NOMO-1 treated with DMSO at 0.1 percent for 48 hours (cell line): ENCODE results near the gene PSMD1.
"Not testable (repeated sequence)": the region's sequence is repeated elsewhere in the genome, so short reads cannot be mapped to it uniquely, and the experiment has no call there.

Source experiments
- DNase-seq: peaks from one replicate; lab custom pipeline; 2025; ENCODE audit not compliant: unreplicated experiment; lab: John Stamatoyannopoulos, UW

Gene PSMD1

GRCh38 chr2:231052494-231053451 is 3.9 kb upstream of the PSMD1 start:
- peak; percentile 80 for DNase-seq

DNA sequence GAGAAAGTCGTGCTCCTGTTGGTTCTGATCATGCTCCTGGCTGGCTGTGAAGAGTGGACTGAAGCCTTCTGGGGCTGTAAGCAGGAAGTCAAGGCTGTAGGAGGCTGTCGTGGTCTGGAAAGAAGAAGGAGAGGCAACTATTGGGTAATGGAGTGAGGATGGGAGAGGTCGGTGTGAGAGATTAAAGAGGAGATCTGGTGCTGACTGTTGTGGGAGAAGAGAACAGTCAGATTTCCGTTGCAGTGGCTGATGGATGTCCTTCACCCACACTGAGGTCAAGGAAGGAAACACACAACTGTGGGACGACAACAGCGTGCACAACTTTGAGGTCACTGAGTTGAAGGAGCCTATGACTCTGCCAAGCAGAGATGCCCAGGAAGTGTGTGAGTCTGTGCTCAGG is 2.8 kb upstream of the PSMD1 start:
- no peak for DNase-seq

- DNase-seq: no peak
Observed at GRCh38 chr2:231057590-231057989, 923 bp downstream of the PSMD1 start.

- DNase-seq: no peak
Observed at GRCh38 chr2:231058761-231059550, 2.3 kb downstream of the PSMD1 start.

- no peak for DNase-seq
Observed at GRCh38 chr2:231059756-231060155, 3.1 kb downstream of the PSMD1 start.

GRCh38 chr2:231062776-231063175 is 6.1 kb downstream of the PSMD1 start:
- no peak for DNase-seq

- DNase-seq: peak; percentile 49
Observed at GRCh38 chr2:231063347-231063746, 6.7 kb downstream of the PSMD1 start.

DNA sequence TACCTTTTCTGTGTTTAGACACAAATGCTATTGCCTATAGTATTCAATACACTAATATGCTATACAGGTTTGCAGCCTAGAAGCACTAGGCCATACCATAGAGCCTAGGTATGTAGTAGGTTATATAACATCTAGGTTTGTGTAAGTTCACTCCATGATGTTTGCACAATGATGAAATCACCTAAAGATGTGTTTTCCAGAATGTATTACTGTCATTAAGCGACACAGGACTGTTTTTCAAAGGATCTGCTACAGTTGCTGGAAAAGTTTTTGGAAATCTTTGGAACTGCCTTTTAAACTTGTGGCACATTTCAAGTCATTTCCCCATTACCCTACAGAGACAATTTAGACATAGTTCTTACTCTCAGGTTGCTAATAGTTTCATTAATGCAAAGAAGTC is 9.3 kb downstream of the PSMD1 start:
- DNase-seq: no peak

- DNase-seq: not testable (repeated sequence)
Observed at GRCh38 chr2:231067531-231067930, 10.9 kb downstream of the PSMD1 start.

DNA sequence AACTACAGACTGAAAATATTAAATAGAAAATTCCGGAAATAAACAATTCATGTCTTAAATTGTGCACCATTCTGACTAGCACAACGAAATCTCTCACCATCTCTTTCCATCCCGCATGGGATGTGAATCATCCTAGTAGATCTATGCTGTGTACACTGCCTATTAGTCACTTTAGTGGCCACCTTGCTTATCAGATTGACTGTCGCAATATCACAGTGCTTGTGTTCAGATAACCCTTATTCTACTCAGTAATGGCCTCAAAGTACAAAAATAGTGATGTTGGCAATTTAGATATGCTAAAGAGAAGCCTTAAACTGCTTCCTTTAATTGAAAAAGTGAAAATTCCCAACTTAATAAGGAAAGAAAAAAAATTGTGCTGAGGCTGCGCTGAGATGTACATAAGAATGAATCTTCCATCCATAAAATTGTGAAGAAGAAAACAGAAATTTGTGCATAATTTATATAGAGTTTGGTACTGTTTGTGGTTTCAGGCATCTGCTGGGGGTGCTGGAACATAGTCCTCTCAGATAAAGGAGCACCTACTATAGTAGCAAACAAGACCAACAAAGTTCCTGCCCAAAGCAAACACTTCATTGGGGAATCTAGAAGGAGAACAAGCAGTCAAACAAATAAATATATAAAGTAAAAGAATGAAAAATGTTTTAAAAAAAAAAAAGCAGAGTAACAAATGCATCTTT is 12.0 kb downstream of the PSMD1 start:
- no peak for DNase-seq

DNA sequence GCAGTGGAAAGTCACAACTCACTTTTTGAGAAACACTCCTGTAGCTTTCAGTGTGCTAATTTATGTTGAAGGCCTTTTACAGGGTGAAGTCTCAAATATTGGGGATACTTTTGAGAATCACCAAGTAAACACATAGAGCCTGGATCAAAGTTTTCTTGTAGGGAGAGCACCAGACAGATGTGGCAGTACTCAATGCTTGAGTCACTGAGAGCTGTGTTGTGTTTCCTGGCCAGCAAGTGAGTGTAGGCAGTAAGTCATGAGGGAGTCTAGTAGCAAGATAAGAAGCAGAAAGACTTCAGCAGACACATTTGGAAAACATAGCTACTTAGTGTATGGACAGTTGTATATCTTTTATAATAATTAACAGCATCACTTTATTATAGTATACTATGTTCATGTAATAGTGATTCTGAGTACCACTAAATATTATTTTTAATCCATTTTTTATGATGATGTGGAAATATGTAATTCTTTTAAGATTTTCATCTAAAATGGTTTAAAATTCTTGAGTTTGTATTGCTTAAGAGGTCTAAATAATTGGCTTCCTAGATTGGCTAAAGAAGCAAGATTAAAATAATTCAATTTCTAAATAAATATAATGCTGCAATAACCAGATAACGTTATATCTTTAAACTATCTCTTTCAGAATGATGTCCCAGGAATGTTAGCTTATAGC is 12.8 kb downstream of the PSMD1 start:
- no peak for DNase-seq

DNA sequence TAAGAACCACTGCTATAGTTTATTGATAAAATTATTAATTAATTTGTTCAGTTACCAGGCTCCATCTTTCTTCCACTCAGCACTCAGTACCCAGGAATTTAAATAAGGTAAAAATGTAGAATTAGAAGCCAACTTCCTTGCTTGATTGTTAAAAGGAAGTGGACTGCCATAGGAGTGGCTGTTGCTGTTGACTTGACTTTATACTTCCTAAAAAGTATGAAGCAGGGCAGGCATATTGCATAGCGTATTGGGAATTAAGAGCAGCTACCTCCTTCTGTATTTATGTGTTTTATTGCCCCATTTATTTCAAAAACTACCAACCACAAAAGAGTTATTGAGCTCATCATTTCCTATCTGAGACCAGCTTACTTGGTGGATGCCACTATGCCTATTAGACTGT is 27.9 kb downstream of the PSMD1 start:
- DNase-seq: peak; percentile 1

- no peak for DNase-seq
Observed at GRCh38 chr2:231088754-231089153, 32.1 kb downstream of the PSMD1 start.

DNA sequence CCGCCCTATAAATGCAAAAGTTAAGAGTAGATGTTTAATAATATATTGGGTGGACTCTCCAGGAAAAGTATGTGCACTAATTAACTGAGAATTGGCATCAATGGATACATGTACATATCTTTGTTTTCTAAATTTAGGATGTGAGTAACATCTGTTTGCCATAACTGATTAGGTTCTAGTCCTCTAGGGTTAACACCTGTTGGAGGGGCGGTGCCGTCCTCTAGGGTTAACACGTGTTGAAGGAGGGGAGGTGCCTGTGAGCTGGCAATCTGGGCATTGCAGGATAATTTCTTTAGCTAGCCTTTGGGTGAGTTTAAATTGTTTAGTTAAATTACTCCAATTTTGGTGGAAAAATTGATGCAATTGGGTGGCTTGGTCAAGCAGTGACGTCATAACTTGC is 37.3 kb downstream of the PSMD1 start:
- no peak for DNase-seq

DNA sequence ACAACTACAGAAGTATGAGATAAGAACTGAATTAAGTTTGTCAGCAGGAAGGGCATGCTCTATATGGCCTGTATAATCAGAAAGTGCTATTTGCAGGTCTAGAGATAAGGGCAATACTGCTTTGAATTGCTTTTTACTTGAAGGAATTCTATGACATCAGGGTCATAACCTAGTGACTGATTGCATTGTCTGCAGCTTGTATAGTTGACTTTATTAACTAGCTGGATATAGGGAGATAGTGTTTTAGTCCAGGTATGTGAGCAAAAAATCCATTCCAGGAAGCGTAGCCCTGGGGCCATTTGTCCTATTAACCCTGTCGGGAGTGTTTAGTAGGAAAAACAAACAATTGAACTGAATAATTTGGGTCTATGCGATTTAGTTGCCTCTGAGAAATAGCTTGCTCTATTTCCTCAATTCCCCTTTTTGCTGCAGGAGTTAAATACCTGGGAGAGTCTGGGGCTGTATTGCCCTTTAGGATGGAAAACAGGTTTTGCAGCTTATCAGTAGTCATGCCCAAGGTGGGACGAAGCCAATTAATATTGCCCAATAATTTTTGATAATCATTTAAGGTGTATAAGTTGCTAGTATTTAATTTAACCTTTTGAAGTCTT is 38.2 kb downstream of the PSMD1 start:
- no peak for DNase-seq

DNA sequence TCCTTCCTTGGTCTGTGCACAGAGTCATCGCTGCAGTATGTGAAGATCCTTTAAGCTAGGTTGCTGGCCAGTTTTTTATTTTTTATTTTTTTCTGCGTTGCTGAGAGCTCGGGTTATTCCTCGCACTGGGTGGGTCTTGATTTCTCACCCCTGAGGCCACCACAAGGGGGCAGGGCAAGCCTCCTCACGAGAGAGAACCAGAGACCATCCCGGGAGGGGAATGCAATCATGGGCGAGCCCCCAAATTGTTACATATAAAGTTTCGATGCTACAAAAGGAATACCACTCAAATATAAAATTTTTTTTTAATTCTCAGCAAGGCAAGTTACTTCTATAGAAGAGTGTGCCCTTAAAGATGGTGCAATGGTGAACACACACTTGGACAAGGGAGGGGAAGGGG is 43.3 kb downstream of the PSMD1 start:
- DNase-seq: no peak

DNA sequence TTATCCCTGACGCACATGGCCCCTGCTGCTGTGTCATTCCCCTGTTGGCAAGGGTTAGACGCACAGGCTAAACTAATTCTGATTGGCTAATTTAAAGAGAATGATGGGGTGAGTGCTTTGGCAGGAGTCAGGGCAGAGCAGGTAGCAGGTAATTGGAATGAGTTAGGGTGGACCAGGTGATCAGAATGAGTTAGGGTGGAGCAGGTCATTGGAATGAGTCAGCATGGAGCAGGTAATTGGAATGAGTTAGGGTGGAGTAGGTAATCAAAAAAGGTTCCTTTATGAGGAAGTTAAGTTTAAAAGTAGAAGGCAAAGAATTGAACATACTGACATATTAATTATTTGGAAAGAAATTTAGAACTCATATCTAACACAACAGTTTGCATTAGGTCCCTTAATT is 43.7 kb downstream of the PSMD1 start:
- not testable (repeated sequence) for DNase-seq

- DNase-seq: no peak
Observed at GRCh38 chr2:231100990-231101389, 44.3 kb downstream of the PSMD1 start.

- DNase-seq: no peak
Observed at GRCh38 chr2:231102772-231103171, 46.1 kb downstream of the PSMD1 start.

DNA sequence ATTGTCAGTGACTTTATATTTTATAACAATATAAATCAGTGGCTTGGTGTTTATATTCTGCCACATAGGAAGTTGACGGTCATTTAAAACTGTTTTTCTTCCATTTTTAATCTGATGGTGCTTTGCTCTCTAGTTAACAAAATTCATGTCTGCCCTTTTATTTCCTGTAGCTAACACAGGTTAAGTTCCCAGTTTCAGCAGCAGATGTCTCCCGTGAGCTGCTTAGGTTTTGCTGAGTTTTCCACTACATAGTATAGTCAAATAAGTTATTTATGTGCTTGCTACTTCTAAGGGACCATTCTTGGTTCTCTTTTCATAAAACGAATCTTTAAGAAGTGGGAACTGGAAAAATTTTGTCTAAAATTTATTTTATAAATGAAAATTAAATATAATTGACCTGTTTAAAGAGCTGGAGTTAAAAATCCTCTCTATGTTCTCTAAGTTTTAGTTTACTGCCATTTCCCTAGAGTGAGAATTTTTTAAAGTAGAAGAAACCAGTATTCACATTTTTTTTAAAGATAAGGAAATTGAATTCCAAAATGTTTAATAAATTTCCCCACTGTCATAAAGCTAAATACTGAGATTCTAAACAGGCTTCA is 47.5 kb downstream of the PSMD1 start:
- DNase-seq: peak; percentile 69
